Retinal pigment epithelial cell (primary cell): ENCODE results near the gene COMP.
"Not testable (repeated sequence)": the region's sequence is repeated elsewhere in the genome, so short reads cannot be mapped to it uniquely, and the experiment has no call there.

ENCODE experiments used
- DNase-seq: peaks from one replicate; pipeline ENCODE4 v3.0.0-alpha.2; 2010; ENCODE audit warnings: low read depth
- H3K4me3 ChIP-seq: 2 replicates; pipeline ENCODE4 v1.5.1; 2011; ENCODE audit warnings: mild to moderate bottlenecking, low read length, control low read depth, moderate library complexity
- CTCF ChIP-seq: conservative IDR thresholded peaks from 2 replicates; pipeline ENCODE4 v1.5.1; 2011; ENCODE audit warnings: low read depth, low read length, control low read depth, inconsistent platforms

The COMP gene

GRCh38 chr19:18832306-18833140 is 41.4 kb upstream of the COMP start:
- peak overlapping the region; percentile 82 for H3K4me3 ChIP-seq
- no peak for DNase-seq
- TF ChIP-seq CTCF: peak; percentile 37

- DNase-seq: peak; percentile 61
- H3K4me3 ChIP-seq: peak within 1 kb of the TSS; percentile 82
- no peak for TF ChIP-seq CTCF
Observed at GRCh38 chr19:18831524-18832305, 40.6 kb upstream of the COMP start, which contains the start of gene UPF1. UPF1 (plus strand) TSS chr19:18831959; CDS start chr19:18832210, 251 bp downstream.

- no peak for DNase-seq
- no peak overlapping the region for H3K4me3 ChIP-seq
- TF ChIP-seq CTCF: no peak
Observed at GRCh38 chr19:18830488-18830887, 39.4 kb upstream of the COMP start.

GRCh38 chr19:18828786-18829185 is 37.7 kb upstream of the COMP start:
- no peak for DNase-seq
- H3K4me3 ChIP-seq: no peak overlapping the region
- no peak for TF ChIP-seq CTCF

GRCh38 chr19:18817574-18817973 is 26.5 kb upstream of the COMP start:
- no peak for TF ChIP-seq CTCF
- no peak overlapping the region for H3K4me3 ChIP-seq
- no peak for DNase-seq

GRCh38 chr19:18816645-18817044 is 25.5 kb upstream of the COMP start:
- H3K4me3 ChIP-seq, DNase-seq: not testable (repeated sequence)

- TF ChIP-seq CTCF: no peak
- H3K4me3 ChIP-seq: no peak overlapping the region
- DNase-seq: no peak
Observed at GRCh38 chr19:18815673-18816072, 24.6 kb upstream of the COMP start.
